Dedifferentiated amniotic fluid mesenchymal stem cell (primary cell): ENCODE results near the gene SLC45A1.

Experiments used
- DNase-seq: peaks from one replicate; pipeline ENCODE4 v3.0.0-alpha.2; 2016; ENCODE audit errors: extremely low spot score

SLC45A1 gene

DNA sequence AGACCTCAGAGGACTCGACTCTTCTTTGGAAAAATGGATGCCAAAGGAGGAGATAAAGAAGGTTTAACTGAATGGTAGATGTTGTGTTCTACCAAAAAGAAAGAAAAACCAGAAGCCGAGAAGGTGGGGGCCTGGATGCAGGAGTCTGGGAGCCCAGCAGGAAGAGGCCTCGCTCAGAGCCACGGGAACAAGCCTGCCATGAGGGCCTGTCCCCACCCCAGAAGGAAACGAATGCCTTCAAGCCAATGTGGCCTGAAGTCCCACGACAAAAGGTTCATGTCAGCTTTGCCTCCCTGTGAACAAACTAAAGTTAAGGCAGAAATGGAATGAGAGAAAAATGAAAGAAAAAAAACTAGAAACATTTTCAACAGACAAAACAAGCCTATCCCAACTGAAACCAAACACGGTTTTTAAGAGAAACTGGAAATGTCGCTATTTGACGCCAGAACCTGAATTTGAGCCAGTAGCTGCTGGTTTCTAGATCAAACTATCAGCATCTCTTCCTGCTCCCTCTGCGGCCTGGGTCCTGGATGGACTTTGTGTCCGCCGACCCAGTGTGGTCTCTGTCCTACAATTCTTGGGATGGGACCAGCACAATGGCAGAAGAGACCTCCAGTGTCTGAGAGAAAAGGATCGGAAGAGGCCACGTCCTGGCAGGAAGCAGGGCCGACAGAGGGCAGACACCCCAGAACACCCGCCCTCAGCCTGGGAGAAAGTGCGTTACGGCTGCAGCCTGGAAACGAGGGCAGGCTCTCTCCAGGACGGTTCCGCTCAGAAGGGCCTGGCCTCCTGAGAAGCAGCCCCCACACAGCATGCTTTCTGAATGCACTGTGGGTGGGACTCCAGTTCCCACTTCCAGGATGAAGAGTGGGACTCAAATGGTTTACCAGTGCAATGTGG is 35.2 kb downstream of the SLC45A1 start:
- no peak for DNase-seq

DNA sequence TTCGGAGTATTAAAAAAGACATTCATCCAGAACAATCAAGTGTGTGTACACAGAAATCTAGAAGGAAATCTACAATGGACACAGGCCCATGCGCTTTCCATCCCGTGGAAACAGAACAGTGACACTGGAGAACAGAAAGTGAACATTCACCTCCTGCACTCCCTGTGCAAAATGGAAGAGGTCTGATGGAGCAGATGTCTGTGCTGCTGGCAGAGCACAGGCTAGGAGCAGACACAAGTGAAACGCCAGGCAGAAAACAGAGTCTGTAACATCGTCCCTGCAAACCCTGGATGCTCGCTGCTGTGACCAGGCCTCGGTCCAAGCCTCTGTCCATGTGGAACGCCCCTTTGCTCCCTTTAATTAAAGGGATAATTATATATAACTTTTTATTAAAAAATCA is 36.1 kb downstream of the SLC45A1 start:
- DNase-seq, result no peak

DNA sequence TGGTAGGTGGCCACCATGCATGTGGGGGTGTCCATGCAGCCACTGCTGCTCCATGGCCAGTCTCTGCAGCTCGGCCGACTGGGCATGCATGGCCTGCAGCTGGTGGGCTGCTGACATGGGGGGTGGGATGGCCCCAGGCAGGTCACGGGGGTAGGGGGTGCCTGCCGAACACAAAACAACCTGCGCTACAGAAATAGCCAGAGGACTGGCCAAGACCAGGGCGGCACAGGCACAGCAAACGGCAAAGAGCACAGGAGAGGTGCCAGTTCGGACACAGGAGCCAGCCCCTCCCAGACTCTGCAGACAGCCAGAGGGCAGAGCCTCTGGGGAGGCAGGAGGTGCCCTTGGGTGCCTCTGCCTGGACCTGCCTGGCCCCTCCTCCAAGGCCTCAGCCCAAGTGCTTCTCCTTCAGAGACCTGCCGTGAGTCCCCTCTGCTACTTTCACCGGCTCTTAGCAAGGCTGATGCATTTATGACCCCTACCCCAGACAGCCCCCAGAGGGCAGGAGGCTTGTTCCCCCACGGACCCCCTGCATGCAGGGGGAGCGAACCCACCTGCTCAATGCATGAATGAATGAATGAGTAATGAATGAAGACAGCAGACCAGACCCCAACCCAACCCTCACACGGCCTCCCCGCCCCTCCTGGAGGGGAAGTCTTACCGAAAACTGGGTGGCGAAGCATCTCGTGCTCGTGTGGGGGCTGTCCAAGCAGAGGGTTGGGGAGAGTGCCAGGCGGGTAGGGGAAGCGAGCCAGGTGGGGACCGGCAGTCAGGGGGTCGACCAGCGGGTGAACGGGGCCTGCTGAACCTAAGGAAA is 37.7 kb downstream of the SLC45A1 start:
- DNase-seq, result no peak

DNA sequence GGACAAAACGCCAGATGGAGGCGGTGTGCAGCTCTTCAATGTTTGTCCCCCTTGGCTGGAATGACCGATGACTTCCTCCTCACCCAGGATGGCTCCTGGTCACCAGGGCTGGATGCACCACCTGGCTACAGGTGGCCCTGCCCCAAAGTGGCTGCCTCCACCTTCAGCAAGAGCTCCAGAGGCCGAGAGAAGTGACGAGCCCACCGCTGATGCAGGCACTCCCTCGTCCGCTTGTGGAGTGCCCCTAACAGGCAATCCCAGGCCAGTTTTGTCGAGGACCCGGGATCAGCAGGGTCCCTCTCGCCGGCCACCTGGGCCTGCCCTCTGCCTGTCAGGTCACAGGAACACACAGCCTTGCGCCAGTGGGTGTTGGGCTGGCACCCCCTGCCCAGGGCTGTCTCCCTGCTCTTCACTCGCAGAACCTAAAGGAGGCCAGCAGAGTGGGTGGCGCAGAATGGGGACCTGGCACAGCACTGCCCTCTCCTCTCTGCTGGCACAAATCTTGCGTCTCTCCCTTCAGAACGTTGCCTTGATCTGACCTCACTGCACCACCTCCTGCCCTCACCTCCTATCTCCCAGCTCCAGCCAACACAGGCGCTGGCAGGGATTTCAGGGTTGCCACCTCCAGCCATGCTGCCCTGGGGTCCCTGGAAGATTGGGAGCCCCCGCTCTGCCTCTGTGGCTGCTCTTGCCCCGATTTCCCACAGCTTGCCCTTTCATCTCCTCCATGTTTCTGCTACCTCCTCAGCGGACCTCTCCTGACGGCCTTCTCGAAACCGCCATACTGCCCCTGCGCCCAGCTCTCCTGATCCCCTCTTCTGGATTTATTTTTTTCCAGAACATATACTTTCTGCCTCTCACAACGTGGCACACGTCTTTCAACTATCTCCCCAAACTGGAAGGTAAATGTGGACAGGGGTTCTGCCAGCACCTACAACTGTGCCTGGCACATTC is 38.6 kb downstream of the SLC45A1 start:
- DNase-seq, result no peak

DNA sequence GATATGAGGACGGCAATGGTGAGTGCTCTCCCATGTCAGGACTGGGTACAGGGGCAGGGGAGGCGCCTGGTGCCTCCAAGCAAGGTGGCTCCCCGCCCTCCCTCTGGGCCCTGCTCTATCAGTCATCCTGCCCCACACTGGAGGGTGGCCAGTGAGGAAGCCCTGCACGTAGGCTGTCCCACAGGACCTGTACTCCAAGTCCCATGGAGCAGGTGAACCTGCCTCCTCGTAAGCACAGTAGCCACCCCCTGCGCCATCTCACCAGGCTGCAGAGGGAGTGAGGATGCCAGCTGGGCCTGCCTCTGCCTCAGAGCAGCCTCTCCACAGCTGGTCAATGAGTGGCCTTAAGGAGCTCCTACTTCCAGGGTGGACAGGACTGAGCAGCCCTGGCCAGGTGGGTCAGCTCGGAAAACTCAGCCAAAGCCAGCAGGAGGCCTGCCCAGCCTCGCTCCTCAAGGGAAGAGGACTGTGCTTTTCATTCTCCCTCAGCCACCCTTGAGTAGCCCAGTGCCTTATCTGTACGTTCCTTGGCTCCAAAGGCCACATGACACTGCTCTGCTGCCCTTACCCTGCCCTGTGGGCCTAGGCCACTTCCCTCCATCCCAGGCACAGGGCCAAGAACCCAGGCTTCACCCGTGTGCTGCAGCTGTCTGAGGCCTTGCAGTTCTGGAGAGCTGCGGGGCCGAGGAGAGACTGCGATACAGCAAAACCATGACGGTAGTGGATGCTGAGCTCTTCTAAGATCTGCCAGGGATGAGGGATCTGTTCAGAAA is 39.6 kb downstream of the SLC45A1 start:
- DNase-seq, result no peak

DNA sequence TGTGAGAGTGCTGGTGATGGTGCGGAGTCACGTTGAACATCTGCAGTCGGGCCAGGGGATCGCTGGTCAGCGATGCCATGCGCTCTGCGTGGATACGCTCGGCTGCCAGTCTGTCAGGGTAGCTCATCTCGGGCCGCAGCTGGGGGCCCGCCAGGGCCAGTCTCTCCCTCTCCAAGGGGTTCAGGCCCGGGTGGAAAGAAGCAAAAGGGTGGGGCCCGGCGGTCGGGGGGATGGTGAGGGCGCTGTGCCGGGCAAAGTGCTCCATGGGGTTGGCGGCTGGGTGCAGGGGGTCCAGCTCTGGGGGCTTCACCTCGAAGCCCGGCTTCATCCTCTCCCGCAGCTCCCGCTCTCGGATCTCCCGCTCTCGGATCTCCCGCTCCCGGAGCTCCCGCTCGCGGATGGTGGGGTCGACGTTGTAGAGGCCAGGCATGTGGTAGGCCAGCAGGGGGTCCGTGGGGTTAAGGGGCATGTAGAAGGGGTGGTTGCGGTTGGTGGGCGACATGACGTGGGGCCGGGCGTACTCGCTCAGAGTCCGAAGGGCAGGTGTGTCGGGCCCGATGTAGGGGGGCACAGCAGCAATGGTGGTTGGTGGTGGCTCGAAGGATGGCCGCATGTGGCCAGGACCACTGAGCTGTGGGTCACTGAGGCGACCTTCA is 40.5 kb downstream of the SLC45A1 start:
- DNase-seq, result no peak

DNA sequence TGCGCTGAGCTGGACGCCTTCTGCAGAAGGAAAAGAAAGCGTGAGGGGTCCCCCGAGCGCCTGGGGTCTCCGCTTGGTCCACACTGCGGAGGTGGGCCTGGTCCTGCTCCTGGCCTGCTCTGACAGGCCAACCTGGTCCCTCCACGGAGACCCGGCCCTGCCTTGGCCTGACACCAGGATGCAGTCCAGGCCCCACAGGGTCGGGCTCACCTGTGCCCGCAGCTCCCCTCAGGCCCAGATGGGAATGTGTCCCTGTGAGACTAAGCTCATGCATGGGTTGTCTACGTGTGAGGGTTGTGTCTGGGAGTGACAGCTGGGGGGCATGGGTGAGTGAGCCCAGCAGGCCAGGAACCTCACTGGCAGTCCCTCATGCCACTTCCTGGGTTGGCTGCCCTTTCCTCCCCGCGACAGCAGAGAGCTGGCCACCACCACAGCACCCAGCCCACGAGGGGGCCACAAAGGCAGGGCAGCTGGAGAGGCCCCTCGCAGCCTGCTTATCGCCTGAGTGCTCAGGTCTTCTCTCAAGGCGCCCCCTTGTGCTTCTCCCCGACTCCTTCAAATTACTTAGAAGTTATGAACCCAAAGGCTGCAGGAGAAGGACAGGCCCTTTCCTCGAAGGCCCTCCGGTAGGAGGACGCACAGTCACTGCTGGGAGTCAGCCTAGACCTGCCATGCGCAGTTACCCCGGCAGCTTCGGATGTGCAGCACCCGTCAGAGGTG is 41.1 kb downstream of the SLC45A1 start:
- no peak for DNase-seq

DNA sequence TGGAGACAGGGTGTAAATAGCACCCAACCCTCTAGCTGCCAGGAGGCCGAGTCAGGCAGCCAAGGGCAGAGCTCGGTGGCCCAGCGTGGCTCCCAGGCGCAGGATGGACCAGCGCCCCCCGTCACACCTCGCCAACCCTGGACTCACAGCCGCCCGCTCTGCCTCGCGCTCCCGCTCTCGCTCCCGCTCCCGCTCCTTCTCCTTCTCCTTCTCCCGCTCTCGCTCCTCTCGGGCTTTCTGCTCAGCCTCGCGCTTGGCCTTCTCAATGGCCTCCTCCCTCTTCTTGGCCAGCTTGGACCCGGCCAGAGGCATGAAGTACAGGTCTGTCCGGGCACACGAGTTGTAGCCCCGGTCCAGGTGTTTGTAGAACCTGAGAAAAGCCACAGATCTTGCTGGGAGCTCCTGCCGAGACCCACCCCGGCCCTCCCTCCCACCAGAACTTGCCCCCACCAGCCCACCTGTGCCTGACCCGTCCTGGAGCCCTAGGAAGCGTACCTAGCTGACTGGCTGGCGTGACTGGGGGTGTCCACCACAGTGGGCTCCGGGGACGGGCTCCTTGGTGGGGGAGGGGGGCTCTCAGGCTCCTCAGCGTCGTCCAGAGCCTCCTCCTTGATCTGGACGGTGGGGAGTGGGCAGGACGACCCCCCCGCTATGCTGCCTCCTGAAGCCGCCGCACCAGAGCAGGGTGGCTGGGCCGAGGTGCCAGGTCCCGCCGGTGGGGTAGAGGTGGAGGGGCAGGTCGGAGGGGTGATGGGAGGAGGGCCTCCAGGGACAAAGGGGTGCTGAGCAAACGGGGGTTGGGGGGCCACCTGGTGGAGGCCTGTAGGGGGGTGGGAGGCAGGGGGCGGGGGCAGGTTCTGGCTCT is 41.9 kb downstream of the SLC45A1 start:
- no peak for DNase-seq

DNA sequence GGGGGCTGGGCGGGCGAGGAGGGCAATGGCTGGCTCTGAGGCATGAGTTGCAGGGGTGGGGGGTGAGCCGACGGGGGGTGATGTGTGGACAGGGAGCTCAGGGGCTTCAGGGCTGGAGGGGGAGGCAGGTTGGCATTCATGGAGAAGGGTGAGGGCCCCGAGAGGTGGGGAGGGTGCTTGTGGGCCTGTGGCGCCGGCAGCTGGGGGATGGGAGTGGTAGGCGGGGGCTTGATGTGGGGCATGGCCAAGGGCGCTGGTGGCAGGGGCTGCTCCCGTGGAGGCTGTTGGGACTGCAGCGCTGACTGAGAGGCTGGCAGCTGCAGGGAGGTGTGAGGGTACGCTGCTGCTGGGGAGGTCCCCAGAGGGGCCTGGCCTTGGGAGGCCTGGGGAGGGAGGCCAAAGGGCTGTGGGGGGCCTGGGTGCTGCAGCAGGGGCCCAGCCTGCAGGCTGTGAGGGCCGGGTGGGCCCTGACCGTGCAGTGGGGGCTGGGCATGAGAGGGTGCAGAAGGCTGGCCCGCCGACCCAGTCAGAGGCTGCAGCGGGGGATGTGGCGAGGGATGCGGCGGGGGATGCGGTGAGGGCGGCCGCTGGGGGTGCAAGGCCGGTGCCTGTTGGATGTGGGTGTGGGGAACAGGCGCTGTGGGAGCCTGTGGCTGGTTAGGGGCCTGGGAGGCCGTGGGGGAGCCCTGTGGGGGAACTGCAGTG is 42.7 kb downstream of the SLC45A1 start:
- DNase-seq, result no peak

DNA sequence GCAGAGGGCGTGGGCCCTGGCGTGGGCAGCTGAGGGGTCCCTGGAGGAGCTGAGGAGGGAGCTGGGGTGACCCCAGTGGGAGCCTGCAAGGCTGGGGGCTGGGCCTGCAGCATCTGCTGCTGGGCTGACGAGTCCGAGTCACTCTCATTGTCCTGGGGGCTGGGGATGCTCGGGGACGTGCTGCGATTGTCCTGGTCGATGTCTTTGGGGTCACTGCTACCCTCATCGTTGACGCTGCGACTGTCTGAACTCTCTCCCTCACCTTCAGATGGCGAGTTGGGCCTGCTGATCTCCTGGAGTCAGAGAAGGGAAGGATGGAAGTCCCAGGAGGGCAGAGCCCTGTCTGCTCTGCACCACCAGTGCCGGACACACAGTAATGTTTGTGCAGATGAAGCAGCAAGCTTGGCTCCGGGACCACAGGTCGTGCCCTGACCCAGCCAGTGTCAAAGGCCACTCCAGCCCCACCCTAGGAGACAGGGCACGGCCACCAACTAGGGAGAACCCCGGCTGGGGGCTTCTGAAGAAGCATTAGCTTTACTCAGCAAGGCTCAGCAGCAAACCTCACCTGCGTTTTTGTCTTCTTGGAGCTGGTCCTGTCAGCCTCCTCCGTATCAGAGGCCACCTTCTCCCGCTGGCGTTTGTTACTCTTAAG is 43.4 kb downstream of the SLC45A1 start:
- DNase-seq, result no peak

DNA sequence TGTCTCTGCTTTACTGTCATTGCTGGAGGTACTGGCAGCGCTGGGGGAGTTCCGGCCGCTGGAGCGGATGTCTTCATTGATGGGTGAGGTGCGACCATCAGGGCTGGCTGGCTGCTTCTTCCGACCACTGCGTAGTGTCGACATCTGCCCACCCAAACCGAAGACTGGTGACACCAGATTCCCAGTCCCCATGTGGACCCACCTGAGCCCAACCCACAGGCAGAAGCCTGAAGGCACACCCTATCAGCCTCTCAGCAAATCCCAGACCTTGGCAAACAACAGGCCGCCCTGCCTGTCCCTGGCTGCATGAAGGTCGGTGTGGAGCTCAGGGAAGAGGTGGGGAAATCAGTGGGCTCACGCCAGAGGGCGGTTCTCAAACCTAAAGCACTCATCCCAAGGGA is 44.8 kb downstream of the SLC45A1 start:
- DNase-seq, result no peak

DNA sequence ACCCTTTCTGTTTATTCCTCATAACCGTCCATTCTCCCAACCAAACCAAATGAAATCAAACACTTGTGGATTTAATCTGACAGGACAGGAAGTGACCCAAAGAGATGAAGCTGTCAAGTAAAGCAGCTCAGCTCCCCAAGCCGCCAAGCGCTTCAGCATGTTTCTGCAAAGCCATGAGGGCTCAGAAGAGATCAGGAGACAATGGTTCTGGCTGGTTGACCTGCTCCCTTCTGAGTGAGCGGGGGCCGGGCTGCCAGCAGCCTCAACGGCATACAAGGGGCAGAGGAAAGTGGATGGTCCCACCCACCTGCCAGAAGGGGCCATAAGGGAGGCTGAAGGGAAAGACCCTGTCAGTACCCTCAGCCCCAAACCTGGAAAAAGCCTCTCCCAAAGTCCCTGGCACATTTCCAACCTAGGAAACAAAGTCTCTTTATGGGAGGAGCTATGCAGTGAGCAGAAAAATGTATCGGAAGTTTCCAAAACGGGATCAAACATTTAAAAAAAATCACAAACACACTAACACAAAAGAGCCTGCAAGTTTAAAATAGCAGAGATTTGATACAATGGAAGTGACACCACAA is 45.4 kb downstream of the SLC45A1 start:
- DNase-seq, result no peak

DNA sequence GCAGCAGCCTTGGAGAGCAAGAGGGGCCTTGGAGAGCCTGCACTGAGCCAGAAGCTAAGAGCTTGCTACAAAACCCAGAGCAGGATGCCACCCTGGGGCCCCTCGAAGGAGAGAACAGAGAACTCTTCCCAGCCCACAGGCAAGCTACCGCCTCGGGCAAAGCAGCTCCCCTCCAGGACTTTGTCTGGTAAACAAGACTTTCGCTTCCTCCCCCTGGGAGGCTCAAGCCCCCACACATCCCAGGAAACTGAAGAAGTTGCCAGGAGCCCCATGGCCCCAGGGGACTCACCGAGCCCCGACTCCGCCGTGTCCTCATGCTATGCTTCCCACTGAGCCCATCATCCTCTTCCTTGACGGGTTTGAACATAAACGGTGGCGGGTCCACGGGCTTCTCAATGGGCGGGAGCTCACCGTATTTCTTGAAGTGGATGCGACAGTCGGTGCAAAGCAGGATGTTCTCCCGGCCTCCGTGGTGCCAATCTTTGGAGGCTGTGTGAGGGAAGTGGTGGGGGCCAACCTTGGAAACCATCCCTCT is 45.9 kb downstream of the SLC45A1 start:
- no peak for DNase-seq

DNA sequence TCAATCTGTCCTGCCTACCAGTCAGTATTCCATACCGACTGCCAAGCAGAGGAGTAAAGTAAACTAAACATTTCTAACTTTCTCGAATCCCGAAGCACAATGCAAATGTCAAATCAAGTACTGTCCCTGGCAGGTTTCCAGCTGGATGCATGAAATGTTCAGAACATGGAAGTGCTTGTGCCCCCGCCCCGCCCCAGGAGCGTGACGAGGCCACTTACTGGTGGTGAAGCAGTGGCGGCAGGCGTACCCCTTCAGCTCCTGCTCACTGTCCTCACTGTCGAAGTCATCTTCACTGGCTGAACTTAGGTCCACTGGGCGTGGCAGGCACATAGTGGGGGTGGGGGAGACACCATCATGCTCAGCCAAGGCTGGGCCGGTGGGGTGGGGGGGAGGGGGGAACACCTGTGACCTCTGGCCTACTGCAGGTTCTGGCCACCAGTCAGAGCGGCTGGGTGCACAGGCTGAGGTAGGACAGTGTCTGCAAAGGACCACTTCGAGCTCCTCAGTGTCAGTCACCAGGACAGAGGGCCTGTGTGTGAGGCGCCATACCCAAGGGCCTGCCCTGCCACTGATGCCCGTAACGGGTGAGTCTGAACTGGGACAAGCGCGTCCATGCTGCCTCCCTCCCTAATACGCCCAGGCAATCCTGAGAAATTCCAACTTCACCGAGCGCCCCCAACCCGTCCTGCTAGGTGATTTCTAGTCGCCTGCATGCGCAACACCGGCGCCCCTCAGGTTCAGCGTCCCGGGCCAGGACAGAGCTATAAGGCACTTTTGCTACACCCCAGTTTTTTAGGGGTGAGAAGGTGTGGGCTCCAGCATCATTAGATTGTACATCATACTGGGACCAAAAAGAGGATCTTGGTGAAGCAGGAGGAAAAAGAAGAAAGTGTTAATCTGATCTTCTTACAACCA is 46.9 kb downstream of the SLC45A1 start:
- DNase-seq, result no peak

DNA sequence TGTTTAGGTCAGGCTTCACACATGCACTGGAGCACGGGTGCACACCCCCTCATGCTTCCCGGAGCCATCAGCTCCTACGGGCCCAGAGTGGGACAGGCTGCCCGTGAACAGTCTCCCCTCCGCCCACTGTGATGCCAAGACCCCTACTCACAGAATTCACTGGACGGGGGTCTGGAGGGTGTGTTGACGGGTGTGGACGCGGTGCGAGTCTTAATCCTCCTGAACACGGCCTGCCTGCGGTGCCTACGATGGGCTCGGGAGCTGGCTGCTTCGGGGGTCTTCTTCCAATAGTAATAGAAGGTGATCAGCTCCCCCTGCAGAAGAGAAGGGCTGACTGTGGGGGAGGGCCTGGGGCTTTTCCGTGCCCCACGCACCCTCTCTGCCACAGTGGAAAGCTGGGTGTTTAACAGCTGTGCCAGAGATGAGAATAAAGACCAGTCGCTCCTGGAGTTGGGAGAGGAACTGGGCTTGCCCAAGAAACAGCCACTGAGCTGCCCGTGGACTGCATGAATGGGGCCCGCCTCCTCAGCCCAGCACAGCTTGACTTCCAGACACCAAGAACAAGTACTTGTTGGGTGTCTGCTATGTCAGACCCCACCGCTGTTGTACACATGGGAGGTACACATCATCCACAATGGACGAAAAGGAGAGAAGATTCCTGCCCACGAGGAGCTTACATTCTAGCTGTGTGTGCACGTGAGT is 47.9 kb downstream of the SLC45A1 start:
- no peak for DNase-seq
